K562 (cell line): ENCODE data around the gene FAM151A. TPM values are rescaled to one million over a fixed set of nuclear protein-coding genes. Genes with fewer than 3 reads are reported as not detected.

Source experiments
- ATAC-seq: fragments of 200-7000 bp; cut with Tn5 transposase; 3 replicates; pipeline ENCODE4 v1.9.1; 2020; ENCODE audit warnings: moderate library complexity
- BruUV-seq: library from RNA; stranded (reverse); fragments of 400-500 nt; replicated peaks from 2 replicates; lab custom pipeline; 2021; lab: Mats Ljungman, UMichigan
- CTCF ChIA-PET: fragments of 300-600 bp; formaldehyde crosslinking; extraction: SDS; loops from one replicate; lab custom pipeline; 2021; ENCODE audit warnings: low intra/inter-chr PET ratio; lab: Yijun Ruan, JAX
- POLR2A ChIA-PET: fragments of 300-600, 350-650 bp; sonication (Branson Sonifier 250); formaldehyde crosslinking; extraction: SDS; loops from one replicate; lab custom pipeline; 2021; ENCODE audit warnings: antibody characterized with exemption, inconsistent platforms; lab: Yijun Ruan, JAX
- DNase-seq, 4 experiments: peaks; one replicate each; pipeline versions ENCODE4 v3.0.0 to v3.0.0-alpha.2; 2011 to 2018; ENCODE audit warnings: low spot score in 3 of 4, mixed read lengths in 3 of 4; ENCODE audit errors: extremely low read depth in 1 of 4
- FAIRE-seq: peaks from 2 replicates; lab custom pipeline; 2011; peaks lifted over from hg19 to GRCh38; lab: Jason Lieb, UNC
- H2AFZ ChIP-seq: 2 replicates; pipeline ENCODE4 v1.6.0; 2011; ENCODE audit warnings: low read depth, low read length, control low read depth, inconsistent platforms
- H3K27ac ChIP-seq: fragments of 200-600 bp; 3 replicates; pipeline ENCODE4 v1.8.0; 2011; ENCODE audit warnings: low read depth, mild to moderate bottlenecking, control low read depth, inconsistent platforms, low read length, moderate library complexity, mixed read lengths; ENCODE audit errors: extremely low read depth
- H3K27me3 ChIP-seq, 2 experiments: fragments of 300-600 bp in 1 of 2; 2 replicates in 1 of 2; 3 replicates in 1 of 2; pipeline versions ENCODE4 v1.6.0 to v1.8.0; 2011; ENCODE audit warnings: inconsistent platforms in 2 of 2, low read length in 2 of 2, mild to moderate bottlenecking in 1 of 2, mixed read lengths in 1 of 2, moderate library complexity in 1 of 2; ENCODE audit not compliant: control insufficient read depth in 2 of 2, insufficient read depth in 2 of 2
- H3K36me3 ChIP-seq: fragments of 300-600 bp; 3 replicates; pipeline ENCODE4 v1.8.0; 2011; ENCODE audit warnings: mild to moderate bottlenecking, low read length, inconsistent platforms; ENCODE audit not compliant: control insufficient read depth, insufficient read depth
- H3K4me1 ChIP-seq, 2 experiments: fragments of 200-600 bp in 1 of 2; replicated peaks in 1 of 2; 2 replicates in 1 of 2; 3 replicates in 1 of 2; pipeline versions ENCODE4 v1.5.1 to v1.8.0; 2011; ENCODE audit warnings: inconsistent platforms in 2 of 2, low read length in 2 of 2, mild to moderate bottlenecking in 1 of 2, mixed read lengths in 1 of 2, moderate library complexity in 1 of 2; ENCODE audit not compliant: control insufficient read depth in 2 of 2, insufficient read depth in 2 of 2
- H3K4me2 ChIP-seq: 2 replicates; pipeline ENCODE4 v1.6.1; 2011; ENCODE audit warnings: low read length, control low read depth, inconsistent platforms, mixed read lengths; ENCODE audit not compliant: insufficient read depth
- H3K4me3 ChIP-seq: fragments of 200-600 bp; sonication (generic), shearing (Covaris generic); 2 replicates; pipeline ENCODE4 v1.5.1; 2016; ENCODE audit warnings: control low read depth, inconsistent platforms
- H3K79me2 ChIP-seq: fragments of 200-600 bp; 3 replicates; pipeline ENCODE4 v1.8.0; 2011; ENCODE audit warnings: low read length, inconsistent platforms; ENCODE audit not compliant: control insufficient read depth, insufficient read depth
- H3K9ac ChIP-seq, 2 experiments: 2 replicates each; pipeline versions ENCODE4 v1.6.0 to v1.6.1; 2011; ENCODE audit warnings: low read depth in 2 of 2, low read length in 2 of 2, control low read depth in 1 of 2, inconsistent platforms in 1 of 2, mild to moderate bottlenecking in 1 of 2, mixed read lengths in 1 of 2; ENCODE audit not compliant: insufficient read depth in 1 of 2
- H3K9me1 ChIP-seq: one replicate; pipeline ENCODE4 v1.6.0; 2011; ENCODE audit warnings: inconsistent platforms, mild to moderate bottlenecking, low read length, moderate library complexity; ENCODE audit not compliant: control insufficient read depth, insufficient read depth
- H3K9me3 ChIP-seq: replicated peaks from 2 replicates; pipeline ENCODE4 v1.5.1; 2011; ENCODE audit warnings: low read depth, low read length, inconsistent platforms; ENCODE audit not compliant: control insufficient read depth, insufficient read depth
- H4K20me1 ChIP-seq: replicated peaks from 2 replicates; pipeline ENCODE4 v1.6.1; 2011; ENCODE audit warnings: low read length, inconsistent platforms, mixed read lengths; ENCODE audit not compliant: control insufficient read depth, insufficient read depth
- ATF2 ChIP-seq: sonication (generic); formaldehyde crosslinking; IDR thresholded peaks from 2 replicates; pipeline ENCODE4 v1.8.1; 2022; ENCODE audit warnings: missing genetic modification reagents
- CBX1 ChIP-seq: sonication (generic); IDR thresholded peaks from 2 replicates; pipeline ENCODE4 v1.6.1; 2016; ENCODE audit warnings: antibody characterized with exemption, low read depth, mild to moderate bottlenecking
- CTCF ChIP-seq, 3 experiments: IDR thresholded peaks in 2 of 3; conservative IDR thresholded peaks in 1 of 3; 2 replicates each; pipeline ENCODE4 v1.5.1; 2011 to 2012; ENCODE audit warnings: low read length in 3 of 3, mild to moderate bottlenecking in 3 of 3, control low read depth in 2 of 3, improper control_type of control experiment in 1 of 3, inconsistent platforms in 1 of 3, low read depth in 1 of 3, mixed read lengths in 1 of 3, moderate library complexity in 1 of 3; ENCODE audit not compliant: insufficient read depth in 2 of 3
- DDX20 ChIP-seq: fragments of 450-650 bp; IDR thresholded peaks from 2 replicates; pipeline ENCODE4 v1.6.1; 2016; ENCODE audit warnings: missing genetic modification characterization, low read depth, mild to moderate bottlenecking, missing compliant biosample characterization, moderate library complexity
- ETV6 ChIP-seq, 3 experiments: fragments of 150-350 bp in 1 of 3; sonication (generic) in 1 of 3; formaldehyde crosslinking in 1 of 3; IDR thresholded peaks; 2 replicates each; pipeline versions ENCODE4 v1.6.1 to v1.8.0; 2014 to 2022; ENCODE audit warnings: borderline replicate concordance in 2 of 3, low read depth in 2 of 3, antibody characterized with exemption in 1 of 3, low read length in 1 of 3, mild to moderate bottlenecking in 1 of 3, missing genetic modification reagents in 1 of 3
- FOXJ2 ChIP-seq: fragments of 200-800 bp; sonication (Bioruptor generic); IDR thresholded peaks from 2 replicates; pipeline ENCODE4 v1.6.1; 2016; ENCODE audit warnings: missing genetic modification characterization, missing compliant biosample characterization
- ILF3 ChIP-seq: fragments of 450-650 bp; IDR thresholded peaks from 2 replicates; pipeline ENCODE4 v1.6.1; 2018; ENCODE audit warnings: antibody characterized with exemption, mild to moderate bottlenecking, moderate library complexity, borderline replicate concordance
- KAT7 ChIP-seq: sonication (generic); formaldehyde crosslinking; IDR thresholded peaks from 2 replicates; pipeline ENCODE4 v1.8.0; 2022; ENCODE audit warnings: missing genetic modification reagents, mild to moderate bottlenecking, borderline replicate concordance
- PPARD ChIP-seq: fragments of 250-450 bp; sonication (Bioruptor Pico); IDR thresholded peaks from 2 replicates; pipeline ENCODE4 v1.8.0; 2022; ENCODE audit warnings: inconsistent platforms, mild to moderate bottlenecking, moderate library complexity
- RB1 ChIP-seq: fragments of 450-650 bp; IDR thresholded peaks from 2 replicates; pipeline ENCODE4 v1.6.1; 2017; ENCODE audit warnings: low read depth, mild to moderate bottlenecking
- SMAD4 ChIP-seq: fragments of 250-450 bp; sonication (Bioruptor Pico); conservative IDR thresholded peaks from 2 replicates; pipeline ENCODE4 v1.8.0; 2021; ENCODE audit warnings: inconsistent platforms, mild to moderate bottlenecking, moderate library complexity
- SMC3 ChIP-seq: conservative IDR thresholded peaks from 2 replicates; pipeline ENCODE4 v1.6.1; 2011; ENCODE audit warnings: low read depth, low read length, improper control_type of control experiment; ENCODE audit not compliant: insufficient read depth
- SUPT5H ChIP-seq: fragments of 450-650 bp; IDR thresholded peaks from 2 replicates; pipeline ENCODE4 v1.6.1; 2016
- USF2 ChIP-seq: sonication (generic); formaldehyde crosslinking; IDR thresholded peaks from 2 replicates; pipeline ENCODE4 v1.5.0; 2020; ENCODE audit warnings: missing genetic modification reagents
- ZNF175 ChIP-seq: fragments of 200-800 bp; sonication (Bioruptor generic); IDR thresholded peaks from 2 replicates; pipeline ENCODE4 v1.6.1; 2016; ENCODE audit warnings: low read depth, mild to moderate bottlenecking, missing genetic modification characterization, missing compliant biosample characterization
- ZNF274 ChIP-seq: IDR thresholded peaks from 2 replicates; pipeline ENCODE4 v1.6.1; 2011; ENCODE audit warnings: low read depth, mild to moderate bottlenecking, low read length, moderate library complexity, borderline replicate concordance
- ZNF507 ChIP-seq: conservative IDR thresholded peaks from 2 replicates; pipeline ENCODE4 v1.6.1; 2017; ENCODE audit warnings: missing genetic modification characterization, missing compliant biosample characterization
- ZNF57 ChIP-seq: fragments of 450-650 bp; formaldehyde crosslinking; IDR thresholded peaks from 2 replicates; pipeline ENCODE4 v1.4.0; 2020; ENCODE audit warnings: mild to moderate bottlenecking, moderate library complexity
- WGBS: fragments of 100-300 bp; shearing (Covaris generic); methylation state at CpG from one replicate; pipeline ENCODE4 v1.1.6; 2016; ENCODE audit warnings: low coverage, mixed read lengths; ENCODE audit not compliant: insufficient coverage; ENCODE audit errors: missing lambda C conversion rate; 5-methylcytosine and 5-hydroxymethylcytosine counted together
- in situ Hi-C: fragments of 300-500 bp; cut with MboI; formaldehyde crosslinking; loops from 4 replicates; pipeline ENCODE4 v1.15.0; 2018; ENCODE audit warnings: inconsistent platforms, mixed read lengths
- intact Hi-C: fragments of 100-400 bp; cut with micrococcal nuclease; formaldehyde crosslinking; loops from 2 replicates; pipeline ENCODE4 v1.14.2; 2022
- polyA plus RNA-seq, 8 experiments: library from polyadenylated mRNA; depleted of rRNA in 4 of 8; stranded (reverse) in 5 of 8; unstranded in 3 of 8; fragments of >200 nt; fragmentation: Nextera tagmentation in 2 of 8; fragmentation: Illumina TruSeq in 1 of 8; extraction: Ambion mirVana in 2 of 8; extraction: Trizol in 1 of 8; gene quantifications; 2 replicates each; pipeline versions ENCODE4 v1.2.1 to v1.2.3, GENCODE V29; 2011 to 2014; ENCODE audit warnings: inconsistent platforms in 1 of 8, missing spikeins in 1 of 8
- total RNA-seq, 7 experiments: library from RNA; depleted of rRNA in 6 of 7; stranded (reverse); fragments of >200 nt in 6 of 7; fragmentation: Illumina TruSeq in 2 of 7; extraction: Trizol in 2 of 7; gene quantifications; 2 replicates each; pipeline versions ENCODE4 v1.2.1 to v1.2.3, GENCODE V29; 2011 to 2021; ENCODE audit warnings: low replicate concordance in 1 of 7

Gene FAM151A
- total and polyA plus RNA-seq, 9 of the 15 experiments (the other 6 are each of a cell fraction or from before 2014, with no cell fraction given): not detected

- WGBS: 4% methylated on average over 4 of the region's 4 CpGs
- Histone ChIP-seq H3K9ac (no peak overlapping the region), H3K4me1 (no peaks in the 10 kb centered on the region), H3K9me3 (no peaks in the 10 kb centered on the region; the same call in 1 of the 2 replicates), H2AFZ (no peak overlapping the region), H3K4me3 (no peak overlapping the region), H4K20me1 (no peaks in the 10 kb centered on the region), H3K79me2 (no peaks in the 10 kb centered on the region), H3K4me2 (no peak overlapping the region), H3K27me3 (peaks cover 9 to 16% of the 10 kb centered on the region in 2 experiments), H3K9me1 (no peaks in the 10 kb centered on the region), H3K27ac (no peak overlapping the region), H3K36me3 (no peaks in the 10 kb centered on the region)
- in situ Hi-C loops: no loop called here
- DNase-seq (no peak), ATAC-seq (no peak), FAIRE-seq (no peak)
- ChIA-PET CTCF (no interaction called here), POLR2A (interaction anchor here (0.7 kb wide), 1 partner anchor 708 kb away, joined by 3 read pairs; no protein-coding TSS in a partner anchor)
- intact Hi-C loops: no loop called here
- no TSS peak for BruUV-seq
- TF ChIP-seq SMAD4 (CRISPR knock-in tag): no peak
- no peak for TF ChIP-seq PPARD (CRISPR knock-in tag)
- no peak for TF ChIP-seq ZNF175 (CRISPR knock-in tag)
- no peak for TF ChIP-seq DDX20
- no peak for TF ChIP-seq FOXJ2 (tag)
- no peak for TF ChIP-seq CTCF (IDR thresholded peaks at IDR 0.05 in 2 of 3, conservative IDR thresholded peaks at IDR 0.05 in 1 of 3; ENCODE audit: insufficient read depth in 2 of 3, low read depth in 1 of 3, low read length in 3 of 3)
- no peak for TF ChIP-seq ZNF57
- no peak for TF ChIP-seq SUPT5H
- TF ChIP-seq SMC3: no peak
- no peak for TF ChIP-seq CBX1
- TF ChIP-seq USF2: no peak
- no peak for TF ChIP-seq ETV6 (IDR thresholded peaks at IDR 0.05; ENCODE audit: borderline replicate concordance in 1 of 2, low read depth in 2 of 2, low read length in 1 of 2)
- no peak for TF ChIP-seq ETV6 (CRISPR knock-in tag; IDR thresholded peaks at IDR 0.05; ENCODE audit: borderline replicate concordance)
- no peak for TF ChIP-seq ILF3
- no peak for TF ChIP-seq RB1
- no peak for TF ChIP-seq KAT7 (CRISPR knock-in tag)
- TF ChIP-seq ATF2: no peak
- TF ChIP-seq ZNF507 (tag): no peak
- no peak for TF ChIP-seq ZNF274
Measured at GRCh38 chr1:54653036-54653435, 29.7 kb upstream of the FAM151A start.
